HCT116 (cell line): ENCODE results near the gene DUSP3. TPM values are rescaled to one million over a fixed set of nuclear protein-coding genes. Genes with fewer than 3 reads are reported as not detected.

ENCODE experiments used
- ATAC-seq: fragments of 200-7000 bp; cut with Tn5 transposase; 2 replicates; pipeline ENCODE4 v1.9.1; 2020; ENCODE audit warnings: mild to moderate bottlenecking, moderate library complexity
- BruUV-seq: library from RNA; stranded (reverse); fragments of 400-500 nt; replicated peaks from 2 replicates; lab custom pipeline; 2021; lab: Mats Ljungman, UMichigan
- CTCF ChIA-PET: fragments of 300-600 bp; sonication (Branson Sonifier 250); formaldehyde crosslinking; loops from one replicate; lab custom pipeline; 2021; ENCODE audit warnings: antibody characterized with exemption; lab: Charles Lee
- POLR2A ChIA-PET: fragments of 300-600, 350-600 bp; sonication (Branson Sonifier 250); formaldehyde crosslinking; loops from one replicate; lab custom pipeline; 2021; ENCODE audit warnings: antibody characterized with exemption; lab: Charles Lee
- RAD21 ChIA-PET, 2 experiments: fragments of 300-600 bp; sonication (Branson Sonifier 250); formaldehyde crosslinking; loops; one replicate each; lab custom pipeline; 2023; ENCODE audit warnings: low total read pairs in 2 of 2; ENCODE audit not compliant: uncharacterized antibody in 2 of 2, unreplicated experiment in 2 of 2, low non-redundant PET in 1 of 2; lab: Charles Lee
- DNase-seq: peaks from one replicate; pipeline ENCODE4 v3.0.0-alpha.2; 2010; ENCODE audit warnings: low read depth, low spot score
- H2AFZ ChIP-seq: fragments of 200-600 bp; shearing (Covaris generic), sonication (generic); 2 replicates; pipeline ENCODE4 v1.6.1; 2017; ENCODE audit warnings: low read depth, mixed run types, mixed read lengths, antibody characterized with exemption, low read length; ENCODE audit not compliant: poor library complexity, severe bottlenecking
- H3K27ac ChIP-seq: 2 replicates; pipeline ENCODE4 v1.5.1; 2012; ENCODE audit warnings: low read depth, low read length
- H3K27me3 ChIP-seq: fragments of 200-600 bp; sonication (generic); 2 replicates; pipeline ENCODE4 v1.6.1; 2016; ENCODE audit warnings: mixed run types, low read length, mixed read lengths; ENCODE audit not compliant: insufficient read depth
- H3K36me3 ChIP-seq, 2 experiments: fragments of 200-500 bp in 1 of 2; fragments of 200-600 bp in 1 of 2; sonication (Bioruptor generic) in 1 of 2; sonication (generic) in 1 of 2; 2 replicates each; pipeline versions ENCODE4 v1.5.1 to v1.6.1; 2014 to 2016; ENCODE audit warnings: low read length in 2 of 2, inconsistent platforms in 1 of 2, mixed read lengths in 1 of 2, mixed run types in 1 of 2; ENCODE audit not compliant: insufficient read depth in 2 of 2, control insufficient read depth in 1 of 2
- H3K4me1 ChIP-seq, 2 experiments: fragments of 200-600 bp in 1 of 2; sonication (generic) in 1 of 2; 2 replicates each; pipeline versions ENCODE4 v1.5.1 to v1.6.1; 2012 to 2017; ENCODE audit warnings: low read length in 2 of 2, inconsistent platforms in 1 of 2, mild to moderate bottlenecking in 1 of 2, mixed read lengths in 1 of 2, mixed run types in 1 of 2, moderate library complexity in 1 of 2; ENCODE audit not compliant: insufficient read depth in 2 of 2, control insufficient read depth in 1 of 2
- H3K4me2 ChIP-seq: fragments of 200-600 bp; sonication (generic); 2 replicates; pipeline ENCODE4 v1.6.1; 2017; ENCODE audit warnings: mixed run types, low read length, mixed read lengths
- H3K4me3 ChIP-seq, 2 experiments: fragments of 200-600 bp in 1 of 2; sonication (generic) in 1 of 2; replicated peaks in 1 of 2; 2 replicates each; pipeline ENCODE4 v1.5.1; 2011 to 2016; ENCODE audit warnings: low read length in 2 of 2, control low read depth in 1 of 2, low read depth in 1 of 2, mild to moderate bottlenecking in 1 of 2, mixed read lengths in 1 of 2, mixed run types in 1 of 2
- H3K79me2 ChIP-seq: fragments of 200-600 bp; sonication (generic); 2 replicates; pipeline ENCODE4 v1.6.1; 2017; ENCODE audit warnings: mild to moderate bottlenecking, mixed run types, low read length, moderate library complexity, mixed read lengths; ENCODE audit not compliant: insufficient read depth
- H3K9ac ChIP-seq: fragments of 200-600 bp; sonication (generic); 2 replicates; pipeline ENCODE4 v1.6.1; 2016; ENCODE audit warnings: low read length, mixed read lengths
- H3K9me2 ChIP-seq: fragments of 200-600 bp; sonication (generic), shearing (Covaris generic); 2 replicates; pipeline ENCODE4 v1.6.1; 2017; ENCODE audit warnings: mixed run types, mild to moderate bottlenecking, moderate library complexity; ENCODE audit not compliant: insufficient read depth
- H3K9me3 ChIP-seq, 2 experiments: fragments of 200-500 bp in 1 of 2; fragments of 200-600 bp in 1 of 2; sonication (Bioruptor generic) in 1 of 2; sonication (generic) in 1 of 2; 2 replicates each; pipeline ENCODE4 v1.6.1; 2014 to 2017; ENCODE audit warnings: low read length in 2 of 2, mixed read lengths in 2 of 2, inconsistent platforms in 1 of 2, low read depth in 1 of 2, mild to moderate bottlenecking in 1 of 2, mixed run types in 1 of 2, moderate library complexity in 1 of 2; ENCODE audit not compliant: control insufficient read depth in 1 of 2, insufficient read depth in 1 of 2
- H4K20me1 ChIP-seq: fragments of 200-600 bp; sonication (generic), shearing (Covaris generic); 2 replicates; pipeline ENCODE4 v1.6.1; 2017; ENCODE audit warnings: mixed run types, mild to moderate bottlenecking, moderate library complexity; ENCODE audit not compliant: insufficient read depth
- CBX3 ChIP-seq: IDR thresholded peaks from 2 replicates; pipeline ENCODE4 v1.6.1; 2012; ENCODE audit warnings: low read depth
- CEBPB ChIP-seq: IDR thresholded peaks from 2 replicates; pipeline ENCODE4 v1.6.1; 2012; ENCODE audit warnings: low read depth
- ELF1 ChIP-seq: IDR thresholded peaks from 2 replicates; pipeline ENCODE4 v1.6.1; 2012; ENCODE audit warnings: low read depth, borderline replicate concordance
- EZH2 ChIP-seq: fragments of 200-600 bp; sonication (generic); IDR thresholded peaks from 2 replicates; pipeline ENCODE4 v1.6.1; 2017; ENCODE audit warnings: antibody characterized with exemption, mixed run types
- FOSL1 ChIP-seq: IDR thresholded peaks from 2 replicates; pipeline ENCODE4 v1.6.1; 2012; ENCODE audit warnings: low read depth
- JUND ChIP-seq: IDR thresholded peaks from 2 replicates; pipeline ENCODE4 v1.6.1; 2012
- POLR2A ChIP-seq: IDR thresholded peaks from 2 replicates; pipeline ENCODE4 v1.7.0; 2011; ENCODE audit warnings: borderline replicate concordance; ENCODE audit not compliant: insufficient read depth, insufficient read length; ENCODE audit errors: extremely low read depth
- POLR2AphosphoS5 ChIP-seq: IDR thresholded peaks from 2 replicates; pipeline ENCODE4 v1.6.1; 2011; ENCODE audit warnings: mild to moderate bottlenecking, low read depth, low read length, moderate library complexity
- SIN3A ChIP-seq: IDR thresholded peaks from 2 replicates; pipeline ENCODE4 v1.6.1; 2012; ENCODE audit warnings: low read depth
- SP1 ChIP-seq: IDR thresholded peaks from 2 replicates; pipeline ENCODE4 v1.6.1; 2012; ENCODE audit warnings: low read depth
- SRF ChIP-seq: IDR thresholded peaks from 2 replicates; pipeline ENCODE4 v1.6.1; 2012; ENCODE audit warnings: low read depth
- YY1 ChIP-seq: IDR thresholded peaks from 2 replicates; pipeline ENCODE4 v1.6.1; 2011; ENCODE audit warnings: low read length, low read depth, moderate library complexity, mild to moderate bottlenecking; ENCODE audit not compliant: insufficient replicate concordance; ENCODE audit errors: extremely low read depth
- ZNF274 ChIP-seq: fragments of 200-500 bp; sonication (Bioruptor generic); IDR thresholded peaks from 2 replicates; pipeline ENCODE4 v1.6.1; 2014; ENCODE audit warnings: mild to moderate bottlenecking, low read depth, low read length, inconsistent platforms
- intact Hi-C: fragments of 100-400 bp; cut with micrococcal nuclease; formaldehyde crosslinking; loops from 2 replicates; pipeline ENCODE4 v1.10.0; 2022
- total RNA-seq: library from RNA; stranded (reverse); gene quantifications from one replicate; pipeline ENCODE4 v1.2.1, GENCODE V29; 2021; ENCODE audit not compliant: unreplicated experiment

The DUSP3 gene
- total RNA-seq, 1 experiment from 2014 or later: 29.6 TPM

- H3K9me2 ChIP-seq: no peaks in the 10 kb centered on the region
- no peak for TF ChIP-seq CEBPB
- no peak overlapping the region for H3K4me2 ChIP-seq
- H2AFZ ChIP-seq: no peak overlapping the region
- H4K20me1 ChIP-seq: no peaks in the 10 kb centered on the region
- H3K4me3 ChIP-seq: no peak overlapping the region
- H3K27me3 ChIP-seq: no peaks in the 10 kb centered on the region
- H3K79me2 ChIP-seq: no peaks in the 10 kb centered on the region
- no TSS peak for BruUV-seq
- no peaks in the 10 kb centered on the region for H3K9me3 ChIP-seq
- ChIA-PET RAD21 (interaction anchor here in 1 of 2 experiments (0.6 kb wide), 1 partner anchor 179 kb away, joined by 3 read pairs; no protein-coding TSS in a partner anchor), POLR2A (no interaction called here), CTCF (interaction anchor here (1.5 to 7.6 kb wide), 2 partner anchors 61 to 180 kb away, joined by 4 to 158 read pairs; no protein-coding TSS in a partner anchor)
- ATAC-seq: no peak
- H3K36me3 ChIP-seq: no peaks in the 10 kb centered on the region
- H3K27ac ChIP-seq: no peak overlapping the region
- intact Hi-C loops: no loop called here
- H3K9ac ChIP-seq: no peak overlapping the region
- peaks cover 0 to 16% of the 10 kb centered on the region in 2 experiments; a peak in 2 of 4 replicates for H3K4me1 ChIP-seq
- DNase-seq: no peak
Observed at GRCh38 chr17:43757171-43757660, 21.6 kb downstream of the DUSP3 start.

DNA sequence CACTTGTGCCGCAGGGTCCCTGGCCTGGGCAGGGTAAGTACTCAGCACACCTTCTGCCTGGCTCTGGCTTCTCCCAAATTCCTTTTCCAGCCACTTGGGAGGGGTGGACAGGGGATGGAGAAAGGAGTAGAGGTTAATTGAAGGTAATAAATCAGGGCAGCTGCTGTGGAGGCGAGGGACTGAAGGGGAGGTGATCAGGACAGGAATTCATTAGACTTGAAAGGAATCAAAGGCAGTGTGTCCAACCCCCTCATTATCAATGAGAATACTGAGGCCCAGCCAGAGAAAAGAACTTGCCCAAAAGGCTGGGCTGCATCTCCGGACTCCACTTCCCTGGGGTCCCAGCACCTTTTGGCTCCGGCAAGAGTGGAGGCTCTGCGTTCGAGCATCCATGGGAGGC, 22.6 kb downstream of the DUSP3 start:
- intact Hi-C loops: no loop called here
- BruUV-seq: no TSS peak
- Histone ChIP-seq H3K9ac (no peak overlapping the region), H3K27ac (no peak overlapping the region), H3K9me3 (no peaks in the 10 kb centered on the region), H3K9me2 (no peaks in the 10 kb centered on the region), H3K4me1 (peaks cover 0 to 16% of the 10 kb centered on the region in 2 experiments; a peak in 2 of 4 replicates), H2AFZ (no peak overlapping the region), H3K36me3 (no peaks in the 10 kb centered on the region), H3K4me2 (no peak overlapping the region), H3K4me3 (no peak overlapping the region), H4K20me1 (no peaks in the 10 kb centered on the region), H3K79me2 (no peaks in the 10 kb centered on the region), H3K27me3 (no peaks in the 10 kb centered on the region)
- no peak for TF ChIP-seq POLR2A
- no peak for TF ChIP-seq ELF1
- TF ChIP-seq SIN3A: no peak
- TF ChIP-seq ZNF274: no peak
- TF ChIP-seq YY1: no peak
- no peak for TF ChIP-seq SRF
- no peak for TF ChIP-seq SP1
- TF ChIP-seq CBX3: no peak
- no peak for TF ChIP-seq FOSL1
- TF ChIP-seq POLR2AphosphoS5: no peak
- TF ChIP-seq JUND: no peak
- TF ChIP-seq EZH2: no peak
- ChIA-PET CTCF (interaction anchor here (1.5 kb wide), 1 partner anchor 179 kb away, joined by 4 read pairs; no protein-coding TSS in a partner anchor), POLR2A (no interaction called here), RAD21 (no interaction called here)
- no peak for ATAC-seq
- DNase-seq: no peak
